Prostate gland (tissue), 2 donors: Measurements from ENCODE around the gene MYD88. TPM values are rescaled to one million over a fixed set of nuclear protein-coding genes. Genes with fewer than 3 reads are reported as not detected.

Experiments used
- DNase-seq: peaks from one replicate; pipeline ENCODE4 v3.0.0-alpha.2; 2019; ENCODE audit warnings: low spot score
- H3K27ac ChIP-seq, 2 donors: fragments of 200-600 bp; sonication (generic); 2 replicates each; pipeline ENCODE4 v1.5.1; 2017 to 2019
- H3K27me3 ChIP-seq: fragments of 200-600 bp; sonication (generic); replicated peaks from 2 replicates; pipeline ENCODE4 v1.5.1; 2019; ENCODE audit not compliant: insufficient read depth
- H3K36me3 ChIP-seq, 2 donors: fragments of 200-600 bp; sonication (generic); 1 replicate in 1 of 2; 2 replicates in 1 of 2; pipeline versions ENCODE4 v1.5.1 to v1.8.1; 2017 to 2019
- H3K4me1 ChIP-seq: fragments of 200-600 bp; sonication (generic); replicated peaks from 2 replicates; pipeline ENCODE4 v1.5.1; 2019
- H3K4me3 ChIP-seq, 2 donors: fragments of 200-600 bp; sonication (generic); 2 replicates each; pipeline ENCODE4 v1.5.1; 2017 to 2019
- H3K9me3 ChIP-seq: fragments of 200-600 bp; sonication (generic); 2 replicates; pipeline ENCODE4 v1.5.1; 2017
- CTCF ChIP-seq, 4 experiments: fragments of 200-600 bp in 2 of 4; fragments of 450-650 bp in 2 of 4; sonication (generic) in 2 of 4; IDR thresholded peaks; 1 replicate in 3 of 4; 2 replicates in 1 of 4; pipeline ENCODE4 v1.5.1; 2016 to 2019; ENCODE audit warnings: antibody characterized with exemption in 4 of 4, mild to moderate bottlenecking in 2 of 4, moderate library complexity in 2 of 4
- POLR2A ChIP-seq: fragments of 450-650 bp; IDR thresholded peaks from one replicate; pipeline ENCODE4 v1.6.1; 2016; ENCODE audit warnings: antibody characterized with exemption, mild to moderate bottlenecking
- POLR2AphosphoS5 ChIP-seq: sonication (generic); formaldehyde crosslinking; IDR thresholded peaks from one replicate; pipeline ENCODE4 v1.6.1; 2017; ENCODE audit warnings: antibody characterized with exemption
- WGBS: methylation state at CpG from one replicate; pipeline ENCODE4 v1.1.5; 2018; 5-methylcytosine and 5-hydroxymethylcytosine counted together
- intact Hi-C: fragments of 100-400 bp; cut with DNase I; formaldehyde crosslinking; loops from one replicate; pipeline ENCODE4 v1.14.2; 2022
- total RNA-seq, 2 donors: library from RNA; depleted of rRNA; stranded (reverse); fragments of >200 nt; gene quantifications; one replicate each; pipeline ENCODE4 v1.1.0, GENCODE V29; 2016

The MYD88 gene
- total RNA-seq, 2 donors from 2014 or later: 21.4 to 30.8 TPM

- DNase-seq: no peak
- H3K27me3 ChIP-seq: no peaks in the 10 kb centered on the region
- H3K9me3 ChIP-seq: no peaks in the 10 kb centered on the region
- no peaks in the 10 kb centered on the region for H3K4me1 ChIP-seq
- 91% methylated on average over 7 of the region's 9 CpGs for WGBS
- TF ChIP-seq POLR2AphosphoS5 (no peak), POLR2A (no peak), CTCF (IDR thresholded peaks at IDR 0.05) (no peak)
- H3K36me3 ChIP-seq: peaks cover 11 to 22% of the 10 kb centered on the region in 2 donors
- no peak overlapping the region for H3K27ac ChIP-seq
- intact Hi-C loops: no loop called here
- no peak overlapping the region for H3K4me3 ChIP-seq
Measured at GRCh38 chr3:38121451-38121831, 17.0 kb upstream of the MYD88 start.

- Histone ChIP-seq H3K9me3 (no peaks in the 10 kb centered on the region), H3K4me3 (no peak overlapping the region), H3K4me1 (no peaks in the 10 kb centered on the region), H3K27me3 (no peaks in the 10 kb centered on the region), H3K27ac (no peak overlapping the region), H3K36me3 (peaks cover 15 to 23% of the 10 kb centered on the region in 2 donors)
- no peak for DNase-seq
- 93% methylated on average over 13 of the region's 13 CpGs for WGBS
- TF ChIP-seq CTCF (IDR thresholded peaks at IDR 0.05) (no peak), POLR2A (no peak), POLR2AphosphoS5 (no peak)
- intact Hi-C loops: no loop called here
Measured at GRCh38 chr3:38121832-38122461, 16.5 kb upstream of the MYD88 start.

GRCh38 chr3:38122712-38123290 is 15.7 kb upstream of the MYD88 start:
- Histone ChIP-seq H3K4me1 (no peaks in the 10 kb centered on the region), H3K27ac (no peak overlapping the region), H3K36me3 (peaks cover 19 to 28% of the 10 kb centered on the region in 2 donors), H3K27me3 (no peaks in the 10 kb centered on the region), H3K4me3 (no peak overlapping the region), H3K9me3 (no peaks in the 10 kb centered on the region)
- 94% methylated on average over 9 of the region's 9 CpGs for WGBS
- intact Hi-C loops: no loop called here
- TF ChIP-seq POLR2A (no peak), POLR2AphosphoS5 (no peak), CTCF (IDR thresholded peaks at IDR 0.05) (no peak)
- DNase-seq: no peak

- Histone ChIP-seq H3K27me3 (no peaks in the 10 kb centered on the region), H3K36me3 (peaks cover 30 to 31% of the 10 kb centered on the region in 2 donors), H3K27ac (no peak overlapping the region), H3K4me1 (no peaks in the 10 kb centered on the region), H3K4me3 (no peak overlapping the region), H3K9me3 (no peaks in the 10 kb centered on the region)
- no peak for DNase-seq
- WGBS: 49% methylated on average over 7 of the region's 7 CpGs
- intact Hi-C loops: loop anchor here (2.0 kb wide), 1 partner anchor 62 kb away; no protein-coding TSS in a partner anchor
- peak; percentile 11 for TF ChIP-seq POLR2AphosphoS5
- no peak for TF ChIP-seq POLR2A
Measured at GRCh38 chr3:38124324-38125122, 13.9 kb upstream of the MYD88 start.

- TF ChIP-seq POLR2A: no peak
- no peak for TF ChIP-seq POLR2AphosphoS5
- TF ChIP-seq CTCF (IDR thresholded peaks at IDR 0.05): no peak
- H3K27me3 ChIP-seq: no peaks in the 10 kb centered on the region
- no peak overlapping the region for H3K27ac ChIP-seq
- H3K4me3 ChIP-seq: no peak overlapping the region
- no peaks in the 10 kb centered on the region for H3K4me1 ChIP-seq
- whole genome bisulfite sequencing: 94% methylated on average over 11 of the region's 11 CpGs
- intact Hi-C loops: loop anchor here (2.0 kb wide), 1 partner anchor 63 kb away; no protein-coding TSS in a partner anchor
- peaks cover 30 to 31% of the 10 kb centered on the region in 2 donors for H3K36me3 ChIP-seq
- DNase-seq: no peak
- H3K9me3 ChIP-seq: no peaks in the 10 kb centered on the region
Measured at GRCh38 chr3:38125305-38126120, 12.9 kb upstream of the MYD88 start.
